ENCODE measurements around the gene NEK10. TPM values are rescaled to one million over a fixed set of nuclear protein-coding genes. Genes with fewer than 3 reads are reported as not detected.

The NEK10 gene
- total RNA-seq, 6 experiments from 2014 or later, result 5.2 to 9.5 (median 6.5) TPM

DNA sequence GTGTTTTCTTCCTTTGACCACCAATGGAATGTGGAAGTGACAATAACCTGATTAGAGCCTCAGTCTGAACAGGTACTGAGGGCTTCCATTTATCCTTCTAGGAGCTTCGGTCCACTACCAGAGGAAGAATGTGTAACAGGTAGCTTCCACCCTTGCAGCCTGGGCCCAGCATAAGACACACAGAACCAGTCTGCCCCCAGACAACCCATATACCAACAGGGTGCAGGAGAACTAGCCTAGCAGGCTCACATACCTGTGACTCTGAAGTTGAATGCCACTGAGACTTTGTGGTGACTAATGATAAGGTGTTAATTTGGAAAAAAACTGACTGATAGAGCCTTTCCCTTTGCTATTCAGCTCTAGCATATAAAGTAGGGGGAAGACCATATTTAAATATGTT is 166.2 kb downstream of the NEK10 start:
- peaks cover 4% of the 10 kb centered on the region; the same call in 1 of the 2 replicates for H3K4me1 Mint-ChIP-seq (ENCODE audit: low read depth)
- H3K36me3 Mint-ChIP-seq (ENCODE audit: low read depth), result peaks cover 24% of the 10 kb centered on the region
- H3K27ac Mint-ChIP-seq, result no peak overlapping the region
- peaks cover 2% of the 10 kb centered on the region; the same call in 1 of the 2 replicates for H3K27me3 Mint-ChIP-seq (ENCODE audit: insufficient read depth)
- DNase-seq, result no peak
- no peak overlapping the region for H3K4me3 Mint-ChIP-seq
- H3K9me3 Mint-ChIP-seq, result peaks cover 7% of the 10 kb centered on the region
- TF ChIP-seq, protein P1, sequence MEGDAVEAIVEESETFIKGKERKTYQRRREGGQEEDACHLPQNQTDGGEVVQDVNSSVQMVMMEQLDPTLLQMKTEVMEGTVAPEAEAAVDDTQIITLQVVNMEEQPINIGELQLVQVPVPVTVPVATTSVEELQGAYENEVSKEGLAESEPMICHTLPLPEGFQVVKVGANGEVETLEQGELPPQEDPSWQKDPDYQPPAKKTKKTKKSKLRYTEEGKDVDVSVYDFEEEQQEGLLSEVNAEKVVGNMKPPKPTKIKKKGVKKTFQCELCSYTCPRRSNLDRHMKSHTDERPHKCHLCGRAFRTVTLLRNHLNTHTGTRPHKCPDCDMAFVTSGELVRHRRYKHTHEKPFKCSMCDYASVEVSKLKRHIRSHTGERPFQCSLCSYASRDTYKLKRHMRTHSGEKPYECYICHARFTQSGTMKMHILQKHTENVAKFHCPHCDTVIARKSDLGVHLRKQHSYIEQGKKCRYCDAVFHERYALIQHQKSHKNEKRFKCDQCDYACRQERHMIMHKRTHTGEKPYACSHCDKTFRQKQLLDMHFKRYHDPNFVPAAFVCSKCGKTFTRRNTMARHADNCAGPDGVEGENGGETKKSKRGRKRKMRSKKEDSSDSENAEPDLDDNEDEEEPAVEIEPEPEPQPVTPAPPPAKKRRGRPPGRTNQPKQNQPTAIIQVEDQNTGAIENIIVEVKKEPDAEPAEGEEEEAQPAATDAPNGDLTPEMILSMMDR (IDR thresholded peaks at IDR 0.05), result no peak

DNA sequence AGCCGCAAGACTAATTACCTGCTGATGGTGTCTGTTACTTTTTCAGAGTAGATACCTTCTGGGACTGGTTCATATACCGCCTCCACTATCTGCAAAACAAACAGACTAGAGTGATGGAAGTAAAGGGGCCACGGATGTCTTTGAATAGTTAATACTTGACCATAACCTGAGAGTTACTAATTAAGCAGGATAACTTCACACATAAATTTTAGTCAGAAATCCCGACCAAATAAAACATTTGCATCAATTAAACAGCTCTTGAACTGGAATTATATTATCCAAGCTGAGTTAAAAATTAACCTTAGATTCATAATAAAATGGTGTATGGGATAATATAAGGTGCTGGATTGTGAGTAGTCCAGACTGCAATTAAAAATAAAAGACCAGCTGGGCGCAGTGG is 167.7 kb downstream of the NEK10 start:
- Mint-ChIP-seq H3K27ac (no peak overlapping the region), H3K4me1 (ENCODE audit: low read depth) (peaks cover 6% of the 10 kb centered on the region), H3K4me3 (no peak overlapping the region), H3K36me3 (ENCODE audit: low read depth) (peaks cover 28% of the 10 kb centered on the region), H3K27me3 (ENCODE audit: insufficient read depth) (peaks cover 2% of the 10 kb centered on the region; the same call in 1 of the 2 replicates), H3K9me3 (peaks cover 10% of the 10 kb centered on the region)
- no peak for DNase-seq
- TF ChIP-seq, protein P1 (IDR thresholded peaks at IDR 0.05), result no peak

DNA sequence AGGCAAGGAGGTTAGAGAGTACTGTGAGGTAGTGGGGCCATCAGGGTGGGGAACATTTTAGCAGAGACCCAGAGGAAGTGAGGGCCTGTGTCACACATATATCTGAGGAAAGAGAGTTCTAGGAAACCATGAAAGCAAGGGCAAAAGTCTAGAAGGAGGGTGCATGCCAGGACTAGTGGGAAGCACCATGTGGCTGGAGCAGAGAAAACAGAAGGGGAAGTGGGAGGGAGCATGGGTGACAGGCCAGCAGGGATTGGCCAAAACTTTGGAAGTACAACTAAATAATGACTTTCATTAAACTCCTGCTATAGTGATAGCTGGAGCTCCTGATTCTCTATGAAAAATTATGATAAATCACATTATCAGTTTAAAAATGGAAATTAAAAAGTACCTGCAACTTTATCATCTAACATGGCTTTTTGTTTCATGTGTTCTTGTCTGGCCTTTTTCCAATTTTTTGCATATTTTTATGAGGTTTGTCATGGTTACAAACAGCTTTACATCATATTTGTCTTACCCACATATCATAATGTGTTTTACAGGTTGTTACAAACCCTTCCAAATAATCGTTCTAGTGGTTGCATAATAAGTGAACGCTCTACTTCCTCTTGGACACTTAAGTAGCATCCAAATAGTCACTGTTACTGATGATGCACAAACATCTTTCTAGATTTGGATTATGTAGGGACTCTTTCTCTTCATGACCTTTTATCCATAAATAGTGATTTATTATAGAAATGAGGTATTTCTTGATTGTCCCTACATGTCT is 168.3 kb downstream of the NEK10 start:
- H3K27ac Mint-ChIP-seq, result no peak overlapping the region
- peaks cover 9% of the 10 kb centered on the region for H3K4me1 Mint-ChIP-seq (ENCODE audit: low read depth)
- no peak overlapping the region for H3K4me3 Mint-ChIP-seq
- H3K27me3 Mint-ChIP-seq (ENCODE audit: insufficient read depth), result peaks cover 4% of the 10 kb centered on the region; the same call in 1 of the 2 replicates
- no peak for DNase-seq
- H3K36me3 Mint-ChIP-seq (ENCODE audit: low read depth), result peaks cover 28% of the 10 kb centered on the region
- TF ChIP-seq, protein P1 (IDR thresholded peaks at IDR 0.05), result no peak
- peaks cover 10% of the 10 kb centered on the region for H3K9me3 Mint-ChIP-seq

DNA sequence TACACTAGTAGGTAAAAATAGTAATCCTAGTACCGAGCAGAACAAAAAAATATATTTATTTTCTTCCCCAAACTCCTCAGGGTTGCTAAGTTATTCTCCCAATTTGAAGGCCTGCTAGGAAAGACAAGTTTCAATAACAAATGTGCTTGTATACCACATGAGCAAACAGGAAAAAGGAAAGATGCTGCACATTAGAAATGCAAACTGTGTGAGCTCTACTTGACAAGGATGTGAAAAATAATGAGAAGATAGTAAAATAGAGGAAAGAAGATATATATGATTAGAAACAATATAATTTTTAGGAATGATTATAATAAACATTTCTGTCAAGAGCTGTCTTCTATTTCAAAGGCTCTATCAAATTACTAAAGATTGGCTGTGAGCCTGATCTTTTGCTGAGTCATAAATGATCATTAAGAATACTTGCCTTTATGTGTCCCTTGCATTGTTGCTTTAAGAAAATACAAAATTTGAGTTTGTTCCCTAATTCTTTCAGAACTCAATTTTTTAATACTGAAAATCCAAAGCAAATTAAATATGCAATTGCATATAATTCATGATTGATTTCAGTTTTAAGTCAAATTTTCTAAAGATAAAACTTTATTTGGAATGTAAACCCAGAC is 174.2 kb downstream of the NEK10 start:
- Mint-ChIP-seq H3K9me3 (peaks cover 10% of the 10 kb centered on the region), H3K36me3 (ENCODE audit: low read depth) (peaks cover 38% of the 10 kb centered on the region), H3K4me3 (peak overlapping the region; percentile 55; the same call in 1 of the 2 replicates), H3K27me3 (ENCODE audit: insufficient read depth) (peaks cover 3% of the 10 kb centered on the region), H3K4me1 (ENCODE audit: low read depth) (peaks cover 46% of the 10 kb centered on the region), H3K27ac (peak overlapping the region; percentile 86)
- DNase-seq, result no peak
- TF ChIP-seq, protein P1 (IDR thresholded peaks at IDR 0.05), result no peak

DNA sequence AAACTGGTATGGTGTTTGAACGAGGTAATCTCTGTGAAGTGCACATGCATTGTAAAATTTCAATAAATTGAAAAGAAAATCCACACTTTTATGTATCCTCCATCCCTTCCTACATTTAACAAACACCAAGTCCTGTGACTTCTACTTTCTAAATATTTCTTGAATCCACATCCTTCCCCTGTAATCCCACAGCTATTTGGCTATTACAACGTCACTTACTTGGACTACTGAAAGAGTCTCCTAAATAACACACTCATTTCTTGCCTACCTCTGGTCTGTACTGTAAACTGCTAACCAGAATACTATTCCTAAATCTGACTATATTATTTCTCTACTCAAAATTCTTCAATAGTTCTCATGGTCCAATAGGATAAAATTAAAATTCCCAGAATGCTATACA is 176.1 kb downstream of the NEK10 start:
- peaks cover 3% of the 10 kb centered on the region for H3K27me3 Mint-ChIP-seq (ENCODE audit: insufficient read depth)

More for the DNA sequence above, 176.1 kb downstream of the NEK10 start:
- Mint-ChIP-seq H3K4me3 (peak overlapping the region; percentile 55; the same call in 1 of the 2 replicates), H3K36me3 (ENCODE audit: low read depth) (peaks cover 21% of the 10 kb centered on the region), H3K9me3 (peaks cover 4% of the 10 kb centered on the region), H3K27ac (peak overlapping the region; percentile 86), H3K4me1 (ENCODE audit: low read depth) (peaks cover 46% of the 10 kb centered on the region)
- peak; percentile 17 for DNase-seq
- TF ChIP-seq, protein P1 (IDR thresholded peaks at IDR 0.05), result no peak
